HG03280 (cell line): Measurements from ENCODE around the gene SLC38A9.

Experiments
- ATAC-seq: cut with Tn5 transposase; IDR thresholded peaks from one replicate; pipeline ENCODE4 v1.9.1; 2021; ENCODE audit warnings: mild to moderate bottlenecking, moderate library complexity; ENCODE audit not compliant: unreplicated experiment

SLC38A9 gene

DNA sequence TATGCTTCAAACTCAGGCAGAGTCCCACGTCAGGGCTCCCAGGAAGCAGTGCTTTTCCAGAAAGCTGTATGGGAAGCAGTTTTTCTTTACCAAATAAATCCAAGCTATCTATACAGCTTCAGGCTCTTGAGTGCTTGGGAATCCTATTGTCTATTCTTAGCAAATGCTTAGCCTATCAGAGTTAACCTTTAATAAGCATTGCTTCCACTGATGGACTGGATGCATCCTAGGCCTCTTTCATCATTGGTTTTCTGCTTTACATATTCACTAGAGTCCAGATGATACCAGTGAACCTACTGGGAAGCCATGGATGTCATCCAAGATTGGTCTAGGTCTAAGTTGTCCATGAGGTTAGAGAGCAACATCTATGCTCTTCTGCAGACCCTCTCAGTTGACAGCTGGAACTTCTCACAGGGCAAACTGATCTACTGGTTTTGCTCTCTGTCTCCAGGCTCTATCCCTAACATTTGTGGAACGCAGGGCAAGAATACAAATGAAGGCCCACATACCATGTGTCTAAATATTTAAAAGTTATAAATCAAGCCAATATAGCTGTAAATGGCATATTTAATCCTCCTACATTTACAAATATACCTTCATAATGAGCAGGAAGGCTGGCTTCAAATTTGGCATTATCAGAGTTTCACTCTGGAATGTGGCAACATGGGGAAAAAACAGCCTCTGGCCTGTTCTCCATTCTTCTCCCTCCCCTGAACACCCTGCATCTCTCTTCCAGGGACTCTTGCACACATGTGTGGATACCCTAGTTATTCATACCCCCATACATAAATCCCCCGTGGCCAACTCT lies 127.5 kb downstream of the SLC38A9 start:
- no peak for ATAC-seq

DNA sequence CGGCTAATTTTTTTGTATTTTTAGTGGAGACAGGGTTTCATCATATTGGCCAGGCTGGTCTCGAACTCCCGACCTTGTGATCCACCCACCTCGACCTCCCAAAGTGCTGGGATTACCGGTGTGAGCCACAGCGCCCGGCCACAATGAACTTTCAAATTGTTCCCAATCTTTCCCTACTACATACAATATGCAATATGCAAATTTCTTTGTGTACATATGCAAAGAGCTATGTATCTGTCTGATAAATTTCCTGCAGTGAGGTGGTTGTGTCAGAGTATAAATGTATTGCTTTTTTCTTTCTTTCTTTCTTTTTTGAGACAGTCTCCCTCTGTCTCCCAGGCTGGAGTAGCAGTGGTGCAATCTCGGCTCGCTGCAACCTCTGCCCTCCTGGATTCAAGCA lies 128.5 kb downstream of the SLC38A9 start:
- ATAC-seq: no peak

GRCh38 chr5:55582256-55582655 lies 129.9 kb downstream of the SLC38A9 start:
- no peak for ATAC-seq

GRCh38 chr5:55580042-55580441 lies 132.1 kb downstream of the SLC38A9 start:
- no peak for ATAC-seq

- ATAC-seq: no peak
Observed at GRCh38 chr5:55578771-55579170, 133.4 kb downstream of the SLC38A9 start.

DNA sequence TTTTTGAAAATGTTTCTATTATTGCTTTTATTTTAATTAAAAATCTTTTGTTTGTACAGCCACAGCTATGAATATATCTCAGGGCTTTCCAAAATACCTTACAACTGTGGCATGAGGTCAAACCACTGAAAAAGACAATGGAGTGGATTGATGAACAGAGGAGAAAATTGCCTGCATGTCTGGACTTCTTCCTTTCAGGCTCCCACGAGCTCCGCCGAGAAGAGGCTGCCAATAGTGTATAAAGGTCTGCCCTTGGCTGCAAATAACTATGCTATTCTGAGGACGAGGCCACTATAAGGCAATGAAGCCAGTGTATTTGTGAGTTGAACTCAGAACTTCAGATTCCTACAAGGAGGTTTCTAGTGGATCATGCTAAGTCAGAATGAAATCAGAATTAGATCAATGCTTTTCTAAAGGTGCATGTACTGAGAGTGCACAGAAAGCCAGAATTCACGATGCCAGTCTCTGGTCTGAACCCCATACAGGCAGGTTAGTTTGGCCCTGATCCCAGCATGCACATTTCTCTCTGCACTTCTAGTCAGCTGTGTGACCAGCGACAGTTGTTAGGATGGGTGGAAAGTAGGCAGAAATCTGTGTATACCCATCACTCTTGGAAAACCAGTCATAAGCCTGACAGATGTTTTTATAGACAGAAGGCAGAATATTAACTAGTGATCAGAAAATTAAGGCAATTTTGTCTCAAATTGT lies 134.6 kb downstream of the SLC38A9 start:
- no peak for ATAC-seq

- no peak for ATAC-seq
Observed at GRCh38 chr5:55576661-55577060, 135.5 kb downstream of the SLC38A9 start.
